Neural cell (in vitro differentiated cells): ENCODE data around the gene LY6G5B.

Experiments used
- CTCF ChIP-seq: fragments of 450-650 bp; IDR thresholded peaks from 2 replicates; pipeline ENCODE4 v1.5.1; 2014; ENCODE audit warnings: antibody characterized with exemption, mild to moderate bottlenecking, moderate library complexity; ENCODE audit not compliant: poor library complexity, severe bottlenecking
- RAD21 ChIP-seq: fragments of 450-650 bp; conservative IDR thresholded peaks from 2 replicates; pipeline ENCODE4 v1.6.1; 2014; ENCODE audit warnings: antibody characterized with exemption, mild to moderate bottlenecking, moderate library complexity

GRCh38 chr6:31683591-31683990 lies 13.8 kb downstream of the LY6G5B start:
- TF ChIP-seq CTCF, result no peak
- TF ChIP-seq RAD21, result no peak
